Activated naive CD8-positive, alpha-beta T cell treated with anti-CD3 and anti-CD28 coated beads, Interleukin-2, amount 10 ng/mL, durations not matched to agents 7 days and 5 days (primary cell): ENCODE measurements around the gene GPD2. TPM values are rescaled to one million over a fixed set of nuclear protein-coding genes. Genes with fewer than 3 reads are reported as not detected.

Experiments
- ATAC-seq: fragments of 150-1000 bp; cut with Tn5 transposase; one replicate; pipeline ENCODE4 v1.10.0; 2021; ENCODE audit warnings: low read depth, moderate library complexity
- POLR2A ChIA-PET: fragments of 350-600 bp; sonication (Branson Sonifier 250); formaldehyde crosslinking; loops from one replicate; lab custom pipeline; 2021; ENCODE audit warnings: antibody characterized with exemption; lab: Charles Lee
- DNase-seq: peaks from one replicate; pipeline ENCODE4 v3.0.0; 2021
- H3K27ac Mint-ChIP-seq: one replicate; pipeline ENCODE4 v1.8.0; 2022; ENCODE audit warnings: mild to moderate bottlenecking, mixed read lengths
- H3K27me3 Mint-ChIP-seq: one replicate; pipeline ENCODE4 v1.8.0; 2022; ENCODE audit warnings: mild to moderate bottlenecking, moderate library complexity, mixed read lengths
- H3K36me3 Mint-ChIP-seq: one replicate; pipeline ENCODE4 v1.8.0; 2021; ENCODE audit warnings: mild to moderate bottlenecking, mixed read lengths
- H3K4me1 Mint-ChIP-seq: one replicate; pipeline ENCODE4 v1.8.0; 2021; ENCODE audit warnings: mixed read lengths
- H3K4me3 Mint-ChIP-seq: one replicate; pipeline ENCODE4 v1.8.0; 2022; ENCODE audit warnings: mild to moderate bottlenecking, moderate library complexity, mixed read lengths
- H3K9me3 Mint-ChIP-seq: one replicate; pipeline ENCODE4 v1.8.0; 2021; ENCODE audit warnings: mixed read lengths
- total RNA-seq, 2 experiments: library from RNA; stranded (reverse); gene quantifications; one replicate each; pipeline ENCODE4 v1.2.3, GENCODE V29; 2021

The GPD2 gene
- total RNA-seq, 2 experiments from 2014 or later, result 16.8 to 19.8 TPM

- peaks cover 10% of the 10 kb centered on the region for H3K9me3 Mint-ChIP-seq
- ATAC-seq (no peak), DNase-seq (no peak)
- POLR2A ChIA-PET, result no interaction called here
- no peaks in the 10 kb centered on the region for H3K27me3 Mint-ChIP-seq
- H3K27ac Mint-ChIP-seq, result no peak overlapping the region
- H3K4me3 Mint-ChIP-seq, result no peak overlapping the region
- peaks cover 34% of the 10 kb centered on the region for H3K36me3 Mint-ChIP-seq
- peaks cover 2% of the 10 kb centered on the region for H3K4me1 Mint-ChIP-seq
Measured at GRCh38 chr2:156445296-156446220, 9.4 kb downstream of the GPD2 start.

GRCh38 chr2:156447761-156448160 lies 11.6 kb downstream of the GPD2 start:
- Mint-ChIP-seq H3K4me3 (no peak overlapping the region), H3K36me3 (peaks cover 30% of the 10 kb centered on the region), H3K27me3 (no peaks in the 10 kb centered on the region), H3K4me1 (peaks cover 2% of the 10 kb centered on the region), H3K9me3 (peaks cover 13% of the 10 kb centered on the region), H3K27ac (no peak overlapping the region)
- ATAC-seq, result no peak
- POLR2A ChIA-PET, result no interaction called here
- DNase-seq, result no peak

GRCh38 chr2:156448766-156449165 lies 12.6 kb downstream of the GPD2 start:
- Mint-ChIP-seq H3K36me3 (peaks cover 35% of the 10 kb centered on the region), H3K4me1 (peaks cover 2% of the 10 kb centered on the region), H3K27me3 (no peaks in the 10 kb centered on the region), H3K9me3 (peaks cover 18% of the 10 kb centered on the region), H3K4me3 (no peak overlapping the region), H3K27ac (no peak overlapping the region)
- no peak for ATAC-seq
- POLR2A ChIA-PET, result no interaction called here
- DNase-seq, result no peak

- ATAC-seq (no peak), DNase-seq (no peak)
- H3K27me3 Mint-ChIP-seq, result no peaks in the 10 kb centered on the region
- no peak overlapping the region for H3K4me3 Mint-ChIP-seq
- H3K27ac Mint-ChIP-seq, result no peak overlapping the region
- H3K4me1 Mint-ChIP-seq, result no peaks in the 10 kb centered on the region
- H3K36me3 Mint-ChIP-seq, result peaks cover 36% of the 10 kb centered on the region
- H3K9me3 Mint-ChIP-seq, result peaks cover 14% of the 10 kb centered on the region
- POLR2A ChIA-PET, result no interaction called here
Measured at GRCh38 chr2:156452971-156453370, 16.8 kb downstream of the GPD2 start.

GRCh38 chr2:156455361-156455975 lies 19.3 kb downstream of the GPD2 start:
- peaks cover 22% of the 10 kb centered on the region for H3K36me3 Mint-ChIP-seq
- H3K27me3 Mint-ChIP-seq, result no peaks in the 10 kb centered on the region
- DNase-seq, result no peak
- H3K9me3 Mint-ChIP-seq, result peaks cover 8% of the 10 kb centered on the region
- ATAC-seq, result no peak
- POLR2A ChIA-PET, result no interaction called here
- no peak overlapping the region for H3K4me3 Mint-ChIP-seq
- no peaks in the 10 kb centered on the region for H3K4me1 Mint-ChIP-seq
- H3K27ac Mint-ChIP-seq, result no peak overlapping the region

- peaks cover 25% of the 10 kb centered on the region for H3K36me3 Mint-ChIP-seq
- no peaks in the 10 kb centered on the region for H3K27me3 Mint-ChIP-seq
- no peak for DNase-seq
- peaks cover 8% of the 10 kb centered on the region for H3K9me3 Mint-ChIP-seq
- H3K27ac Mint-ChIP-seq, result no peak overlapping the region
- ATAC-seq, result no peak
- no peak overlapping the region for H3K4me3 Mint-ChIP-seq
- POLR2A ChIA-PET, result no interaction called here
- peaks cover 3% of the 10 kb centered on the region for H3K4me1 Mint-ChIP-seq
Measured at GRCh38 chr2:156456616-156457015, 20.4 kb downstream of the GPD2 start.

GRCh38 chr2:156457523-156458517 lies 21.6 kb downstream of the GPD2 start:
- Mint-ChIP-seq H3K4me1 (peaks cover 3% of the 10 kb centered on the region), H3K27ac (no peak overlapping the region), H3K9me3 (peaks cover 4% of the 10 kb centered on the region), H3K36me3 (peaks cover 18% of the 10 kb centered on the region), H3K27me3 (no peaks in the 10 kb centered on the region), H3K4me3 (no peak overlapping the region)
- POLR2A ChIA-PET, result no interaction called here
- ATAC-seq (no peak), DNase-seq (no peak)

- DNase-seq, result no peak
- H3K27me3 Mint-ChIP-seq, result no peaks in the 10 kb centered on the region
- H3K4me3 Mint-ChIP-seq, result no peak overlapping the region
- POLR2A ChIA-PET, result no interaction called here
- no peaks in the 10 kb centered on the region for H3K9me3 Mint-ChIP-seq
- peaks cover 8% of the 10 kb centered on the region for H3K36me3 Mint-ChIP-seq
- ATAC-seq, result no peak
- H3K27ac Mint-ChIP-seq, result no peak overlapping the region
- H3K4me1 Mint-ChIP-seq, result peaks cover 3% of the 10 kb centered on the region
Measured at GRCh38 chr2:156459720-156460119, 23.5 kb downstream of the GPD2 start.

GRCh38 chr2:156464106-156464505 lies 27.9 kb downstream of the GPD2 start:
- ATAC-seq (no peak), DNase-seq (no peak)
- H3K27me3 Mint-ChIP-seq, result no peaks in the 10 kb centered on the region
- H3K9me3 Mint-ChIP-seq, result peaks cover 2% of the 10 kb centered on the region
- peaks cover 8% of the 10 kb centered on the region for H3K36me3 Mint-ChIP-seq
- H3K4me1 Mint-ChIP-seq, result peaks cover 9% of the 10 kb centered on the region
- POLR2A ChIA-PET, result interaction anchor here (1.2 kb wide), 1 partner anchor 34 kb away, joined by 3 read pairs; no protein-coding TSS in a partner anchor
- no peak overlapping the region for H3K27ac Mint-ChIP-seq
- H3K4me3 Mint-ChIP-seq, result no peak overlapping the region

GRCh38 chr2:156465573-156465972 lies 29.4 kb downstream of the GPD2 start:
- H3K27me3 Mint-ChIP-seq, result no peaks in the 10 kb centered on the region
- H3K4me3 Mint-ChIP-seq, result no peak overlapping the region
- no peak overlapping the region for H3K27ac Mint-ChIP-seq
- peaks cover 12% of the 10 kb centered on the region for H3K36me3 Mint-ChIP-seq
- peaks cover 11% of the 10 kb centered on the region for H3K4me1 Mint-ChIP-seq
- POLR2A ChIA-PET, result no interaction called here
- no peak for DNase-seq
- no peak for ATAC-seq
- peaks cover 3% of the 10 kb centered on the region for H3K9me3 Mint-ChIP-seq

GRCh38 chr2:156466739-156467405 lies 30.7 kb downstream of the GPD2 start:
- Mint-ChIP-seq H3K27me3 (no peaks in the 10 kb centered on the region), H3K9me3 (peaks cover 3% of the 10 kb centered on the region), H3K4me3 (no peak overlapping the region), H3K27ac (no peak overlapping the region), H3K36me3 (peaks cover 14% of the 10 kb centered on the region), H3K4me1 (peaks cover 15% of the 10 kb centered on the region)
- ATAC-seq (no peak), DNase-seq (no peak)
- POLR2A ChIA-PET, result interaction anchor here (0.6 kb wide), 1 partner anchor 272 kb away, joined by 3 read pairs; no protein-coding TSS in a partner anchor

GRCh38 chr2:156470975-156471583 lies 34.9 kb downstream of the GPD2 start:
- ATAC-seq (no peak), DNase-seq (no peak)
- H3K4me1 Mint-ChIP-seq, result peaks cover 21% of the 10 kb centered on the region
- H3K27ac Mint-ChIP-seq, result no peak overlapping the region
- no peaks in the 10 kb centered on the region for H3K27me3 Mint-ChIP-seq
- H3K9me3 Mint-ChIP-seq, result peaks cover 3% of the 10 kb centered on the region
- POLR2A ChIA-PET, result no interaction called here
- H3K36me3 Mint-ChIP-seq, result peaks cover 19% of the 10 kb centered on the region
- no peak overlapping the region for H3K4me3 Mint-ChIP-seq
